ENCODE results near the gene ARHGAP1.

- TF ChIP-seq POLR2AphosphoS5 (IDR thresholded peaks at IDR 0.05), result no peak
- TF ChIP-seq CTCF (IDR thresholded peaks at IDR 0.05 in 8 of 11, conservative IDR thresholded peaks at IDR 0.05 in 3 of 11), result no peak
These were observed 37.0 kb downstream of the ARHGAP1 start for GRCh38 chr11:46663277-46663940.

Measured in spleen (tissue), 7 donors.